Type B pancreatic cell (in vitro differentiated cells): Measurements from ENCODE around the gene ITGA5. TPM values are rescaled to one million over a fixed set of nuclear protein-coding genes. Genes with fewer than 3 reads are reported as not detected.

Source experiments
- DNase-seq: peaks from one replicate; pipeline ENCODE4 v3.0.0; 2021; ENCODE audit warnings: mixed read lengths; ENCODE audit not compliant: unreplicated experiment; ENCODE audit errors: extremely low spot score
- H3K27ac Mint-ChIP-seq: 2 replicates; pipeline ENCODE4 v1.8.0; 2021; ENCODE audit warnings: mild to moderate bottlenecking, mixed read lengths
- H3K27me3 Mint-ChIP-seq: 2 replicates; pipeline ENCODE4 v1.8.0; 2021; ENCODE audit warnings: mixed read lengths
- H3K36me3 Mint-ChIP-seq: 2 replicates; pipeline ENCODE4 v1.8.0; 2021; ENCODE audit warnings: mixed read lengths
- H3K4me1 Mint-ChIP-seq: one replicate; pipeline ENCODE4 v1.8.0; 2021; ENCODE audit warnings: mixed read lengths; ENCODE audit not compliant: unreplicated experiment
- H3K4me3 Mint-ChIP-seq: 2 replicates; pipeline ENCODE4 v1.8.0; 2021; ENCODE audit warnings: mild to moderate bottlenecking, mixed read lengths
- H3K9me3 Mint-ChIP-seq: 2 replicates; pipeline ENCODE4 v1.8.0; 2021; ENCODE audit warnings: mixed read lengths
- CTCF ChIP-seq: fragments of 200-600 bp; sonication (generic); conservative IDR thresholded peaks from 2 replicates; pipeline ENCODE4 v1.5.0; 2021; ENCODE audit warnings: antibody characterized with exemption, mild to moderate bottlenecking
- total RNA-seq: library from RNA; stranded (reverse); gene quantifications from 2 replicates; pipeline ENCODE4 v1.2.1, GENCODE V29; 2021; ENCODE audit warnings: low replicate concordance

ITGA5 gene
- total RNA-seq, 1 donor from 2014 or later, result 25.9 TPM

DNA sequence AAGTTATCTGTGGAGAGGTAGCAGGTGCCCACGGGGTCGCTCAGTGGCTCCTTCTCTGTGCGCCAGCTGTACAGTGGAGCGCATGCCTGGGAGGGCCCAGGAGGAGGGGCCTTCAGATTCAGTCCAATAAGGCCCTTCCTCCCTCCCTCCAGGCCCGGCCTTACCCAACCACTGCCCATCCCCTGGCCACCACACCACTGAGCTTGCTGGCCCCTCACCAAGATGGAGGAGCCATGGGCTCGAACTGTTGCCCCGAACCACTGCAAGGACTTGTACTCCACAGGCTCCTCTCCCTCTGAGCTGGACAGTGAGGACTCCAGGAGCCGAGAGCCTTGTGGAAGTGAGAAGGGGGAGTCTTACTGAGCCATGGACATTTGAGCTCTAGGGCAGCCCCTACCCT lies 9.8 kb downstream of the ITGA5 start:
- TF ChIP-seq CTCF, result no peak
- no peak overlapping the region for H3K27ac Mint-ChIP-seq
- H3K9me3 Mint-ChIP-seq, result no peaks in the 10 kb centered on the region
- peaks cover 10% of the 10 kb centered on the region for H3K27me3 Mint-ChIP-seq
- H3K4me3 Mint-ChIP-seq, result no peak overlapping the region
- H3K4me1 Mint-ChIP-seq, result peaks cover 5% of the 10 kb centered on the region
- DNase-seq, result no peak
- H3K36me3 Mint-ChIP-seq, result peaks cover 5% of the 10 kb centered on the region

DNA sequence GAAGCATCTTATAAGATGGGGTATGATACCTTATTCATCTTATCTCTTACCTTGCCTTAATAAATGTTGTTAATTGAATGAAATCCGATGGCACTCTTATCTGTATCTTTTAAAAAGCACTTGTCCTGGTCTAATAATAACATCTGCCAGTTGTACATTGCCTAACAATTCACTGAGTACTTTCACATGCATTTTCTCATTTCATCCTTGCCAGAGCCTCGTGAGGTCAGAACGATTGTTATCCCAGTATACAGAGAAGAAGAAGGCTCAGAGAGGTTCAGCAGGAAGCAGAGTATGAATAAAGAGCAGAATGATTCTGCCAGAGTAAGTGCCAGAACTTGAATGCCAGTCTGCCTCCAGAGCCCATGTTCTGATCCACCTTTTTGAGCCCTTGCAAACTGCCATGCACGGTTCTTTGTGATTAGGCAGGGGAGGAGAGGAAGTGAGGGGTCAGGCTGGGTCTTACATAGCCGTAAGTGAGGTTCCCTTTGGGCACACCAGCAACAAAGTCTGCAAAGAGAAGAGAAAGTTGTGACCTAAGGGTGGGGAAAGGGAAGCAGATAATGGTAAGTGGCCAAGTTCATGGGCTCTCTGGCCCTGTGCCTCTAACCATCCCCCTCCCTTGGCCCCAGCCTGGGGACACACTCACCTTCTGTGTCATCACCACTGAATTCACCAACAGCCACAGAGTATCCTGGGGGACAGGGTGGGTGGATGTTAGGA lies 11.7 kb downstream of the ITGA5 start:
- H3K36me3 Mint-ChIP-seq, result peaks cover 5% of the 10 kb centered on the region
- H3K4me3 Mint-ChIP-seq, result no peak overlapping the region
- H3K27ac Mint-ChIP-seq, result no peak overlapping the region
- H3K4me1 Mint-ChIP-seq, result no peaks in the 10 kb centered on the region
- no peaks in the 10 kb centered on the region for H3K9me3 Mint-ChIP-seq
- no peak for TF ChIP-seq CTCF
- no peak for DNase-seq
- H3K27me3 Mint-ChIP-seq, result peaks cover 7% of the 10 kb centered on the region

DNA sequence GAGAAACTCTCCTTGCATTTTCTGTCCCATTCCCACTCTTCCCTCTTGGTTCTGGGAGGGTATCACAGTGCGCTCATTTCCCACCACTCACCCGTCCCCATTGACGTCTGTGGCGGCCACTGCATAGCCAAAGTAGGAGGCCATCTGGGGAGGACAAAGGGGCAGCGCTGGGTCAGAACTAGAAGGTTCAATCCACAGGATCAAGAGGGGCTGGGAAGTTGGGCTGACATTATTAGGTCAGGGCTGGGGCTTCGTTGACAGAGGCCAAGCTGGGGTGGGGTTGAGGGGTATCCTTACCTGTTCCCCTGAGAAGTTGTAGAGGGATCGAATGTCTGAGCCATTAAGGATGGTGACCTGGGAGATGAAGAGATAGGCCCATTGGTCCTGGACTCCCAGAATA lies 13.5 kb downstream of the ITGA5 start:
- peaks cover 5% of the 10 kb centered on the region for H3K36me3 Mint-ChIP-seq
- no peak for TF ChIP-seq CTCF
- H3K4me1 Mint-ChIP-seq, result no peaks in the 10 kb centered on the region
- H3K27me3 Mint-ChIP-seq, result peaks cover 7% of the 10 kb centered on the region
- no peaks in the 10 kb centered on the region for H3K9me3 Mint-ChIP-seq
- no peak overlapping the region for H3K27ac Mint-ChIP-seq
- no peak overlapping the region for H3K4me3 Mint-ChIP-seq
- no peak for DNase-seq

GRCh38 chr12:54405106-54405505 lies 14.0 kb downstream of the ITGA5 start:
- Mint-ChIP-seq H3K36me3 (peaks cover 5% of the 10 kb centered on the region), H3K4me3 (no peak overlapping the region), H3K27me3 (peaks cover 7% of the 10 kb centered on the region), H3K27ac (no peak overlapping the region), H3K4me1 (no peaks in the 10 kb centered on the region), H3K9me3 (no peaks in the 10 kb centered on the region)
- no peak for DNase-seq
- TF ChIP-seq CTCF, result no peak

DNA sequence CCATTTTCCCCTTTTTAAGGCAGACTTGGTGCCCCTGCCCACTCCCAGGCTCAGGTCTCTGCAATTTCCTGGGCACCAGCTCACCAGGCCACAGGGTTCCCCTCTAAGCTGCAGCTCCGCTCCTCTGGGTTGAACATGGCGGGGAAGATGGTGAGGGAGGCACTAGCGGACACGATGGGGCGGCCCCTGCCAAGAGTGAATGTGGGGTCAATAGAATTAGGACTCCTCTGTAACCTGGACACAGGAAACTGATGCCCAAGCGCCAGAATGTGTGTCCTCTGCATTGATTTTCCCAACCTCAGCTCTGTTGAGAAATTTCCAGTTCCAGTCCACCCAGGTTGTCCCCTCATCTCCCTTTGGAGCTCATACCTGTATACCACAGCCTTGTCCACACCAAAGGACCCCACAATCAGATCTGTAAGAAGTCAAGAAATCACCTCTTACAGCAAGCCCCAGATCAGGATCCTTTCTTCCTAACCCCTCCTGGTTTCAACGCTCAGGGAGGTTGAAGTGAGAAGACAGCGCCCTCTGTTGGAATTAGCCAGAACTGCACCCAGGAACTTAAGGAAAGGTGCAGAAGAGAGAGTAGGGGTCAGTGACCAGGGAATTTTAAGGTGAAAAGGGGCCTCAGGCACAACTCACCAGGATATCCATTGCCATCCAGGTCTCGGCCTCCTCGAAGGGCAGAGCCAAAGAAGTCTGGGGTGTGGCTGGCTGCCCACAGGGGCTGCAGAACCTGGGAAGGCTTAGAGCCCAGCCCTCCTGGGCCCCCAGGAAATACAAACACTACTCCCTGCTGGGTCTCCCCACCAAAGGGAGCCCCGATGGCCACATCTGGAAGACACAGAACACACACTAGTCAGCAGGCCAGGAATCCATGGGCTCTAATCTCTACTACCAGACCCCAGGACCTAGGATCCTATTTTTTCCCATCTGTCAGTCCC lies 14.7 kb downstream of the ITGA5 start:
- peaks cover 6% of the 10 kb centered on the region for H3K36me3 Mint-ChIP-seq
- H3K9me3 Mint-ChIP-seq, result no peaks in the 10 kb centered on the region
- H3K4me3 Mint-ChIP-seq, result no peak overlapping the region
- H3K27me3 Mint-ChIP-seq, result peaks cover 7% of the 10 kb centered on the region
- no peak for DNase-seq
- TF ChIP-seq CTCF, result peak; percentile 93
- H3K27ac Mint-ChIP-seq, result no peak overlapping the region
- H3K4me1 Mint-ChIP-seq, result no peaks in the 10 kb centered on the region
